GM08714 (cell line): ENCODE measurements around the gene TTC4.

Experiments used
- H3K4me3 ChIP-seq: fragments of 200-500 bp; sonication (Bioruptor generic); 2 replicates; pipeline ENCODE4 v1.5.1; 2014; ENCODE audit warnings: mild to moderate bottlenecking, low read length, inconsistent platforms
- ZNF274 ChIP-seq: IDR thresholded peaks from 2 replicates; pipeline ENCODE4 v1.6.1; 2012; ENCODE audit warnings: mild to moderate bottlenecking, low read depth, low read length

TTC4 gene

DNA sequence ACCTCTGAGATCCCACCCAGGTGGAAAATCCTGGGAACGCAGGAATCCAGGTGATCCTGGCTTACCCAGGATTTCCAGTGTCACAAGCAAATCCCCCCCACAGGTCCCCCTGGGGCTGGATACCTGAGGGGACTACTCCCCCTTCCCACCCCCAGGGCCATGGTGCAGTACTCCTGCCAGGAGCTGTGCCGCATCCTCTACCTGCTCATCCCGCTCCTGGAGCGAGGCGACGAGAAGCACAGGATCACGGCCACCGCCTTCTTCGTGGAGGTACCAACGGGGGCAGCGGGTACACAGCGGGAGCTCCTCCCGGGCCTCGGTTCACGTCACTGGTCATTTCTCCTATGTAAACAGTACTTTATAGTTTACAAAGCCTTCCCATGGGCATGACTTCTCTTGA, 20.4 kb upstream of the TTC4 start:
- no peak overlapping the region for H3K4me3 ChIP-seq
- TF ChIP-seq ZNF274 = no peak

DNA sequence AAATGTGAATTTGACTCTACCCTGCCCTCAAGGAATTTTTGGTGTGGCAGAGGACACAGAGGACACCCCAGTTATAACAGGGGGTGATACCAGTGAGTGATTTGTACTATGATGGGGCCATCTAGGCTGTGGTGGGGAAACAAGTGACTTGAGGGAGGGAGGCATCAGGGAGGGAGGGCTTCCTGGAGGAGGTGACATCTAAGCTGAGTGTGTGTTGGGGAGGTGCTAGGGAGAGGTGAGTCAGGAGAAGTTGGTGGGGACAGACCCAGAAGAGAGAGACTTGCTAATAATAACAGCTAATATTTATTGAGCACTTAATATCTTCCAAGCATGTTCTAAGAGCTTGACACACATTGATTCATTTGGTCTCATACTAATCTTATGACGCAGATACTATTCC, 19.9 kb upstream of the TTC4 start:
- no peak overlapping the region for H3K4me3 ChIP-seq
- TF ChIP-seq ZNF274 = no peak

DNA sequence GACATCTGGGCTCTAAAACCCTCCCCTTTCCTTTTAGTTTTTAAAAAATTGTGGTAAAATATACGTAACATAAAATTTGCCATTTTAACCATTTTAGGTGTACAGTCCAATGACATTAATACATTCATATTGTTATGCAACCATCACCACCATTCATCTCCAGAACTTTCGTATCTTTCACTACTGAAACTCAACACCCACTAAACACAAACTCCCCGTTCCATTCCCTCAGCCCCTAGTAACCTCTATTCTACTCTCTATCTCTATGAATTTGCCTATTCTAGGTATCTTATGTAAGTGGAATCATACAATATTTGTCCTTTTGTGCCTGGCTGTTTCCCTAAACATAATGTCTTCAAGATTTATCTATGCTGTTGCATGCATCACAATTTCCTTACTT, 19.4 kb upstream of the TTC4 start:
- TF ChIP-seq ZNF274 = no peak

DNA sequence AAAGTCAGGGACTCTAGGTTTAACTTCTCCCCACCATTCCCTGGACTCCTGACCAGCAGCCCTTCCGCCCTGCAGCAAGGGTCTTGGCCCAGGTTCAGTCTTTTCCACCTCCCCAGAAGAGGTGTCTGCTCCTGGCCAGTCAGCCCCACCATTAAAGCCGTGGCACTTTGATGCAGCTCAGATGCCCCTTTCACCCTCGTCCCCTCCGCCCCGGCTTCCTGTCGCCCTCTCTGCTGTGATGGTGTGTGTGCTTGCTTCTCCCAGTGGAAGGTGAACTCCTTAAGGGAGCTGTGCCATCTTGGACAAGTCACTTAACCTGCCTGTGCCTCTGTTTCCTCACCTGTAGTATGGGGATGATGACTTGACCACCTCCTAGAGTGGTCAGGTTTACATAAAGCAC, 17.8 kb upstream of the TTC4 start:
- TF ChIP-seq ZNF274 = no peak
- no peak overlapping the region for H3K4me3 ChIP-seq

More for the DNA sequence above, 19.4 kb upstream of the TTC4 start:
- no peak overlapping the region for H3K4me3 ChIP-seq

DNA sequence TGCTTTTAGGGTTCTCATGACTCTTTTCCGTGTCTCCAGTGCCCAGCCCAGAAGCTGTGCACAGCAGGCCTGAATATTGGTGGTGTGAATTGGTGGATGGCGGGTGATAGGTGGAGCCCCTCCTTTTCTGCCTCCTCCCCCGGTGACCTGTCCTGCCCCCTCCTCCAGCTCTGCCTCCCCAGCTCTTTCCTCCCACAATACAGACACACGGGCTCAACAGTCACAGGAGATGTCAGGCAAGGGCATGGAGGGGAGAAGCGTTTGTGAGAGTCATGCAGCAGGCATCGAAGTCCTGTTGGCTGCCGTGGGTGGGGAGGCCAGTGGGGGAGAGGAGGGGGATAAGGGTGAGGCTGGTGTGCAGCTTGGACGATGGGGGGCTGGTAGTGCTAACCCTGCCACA, 17.3 kb upstream of the TTC4 start:
- TF ChIP-seq ZNF274 = no peak
- no peak overlapping the region for H3K4me3 ChIP-seq

DNA sequence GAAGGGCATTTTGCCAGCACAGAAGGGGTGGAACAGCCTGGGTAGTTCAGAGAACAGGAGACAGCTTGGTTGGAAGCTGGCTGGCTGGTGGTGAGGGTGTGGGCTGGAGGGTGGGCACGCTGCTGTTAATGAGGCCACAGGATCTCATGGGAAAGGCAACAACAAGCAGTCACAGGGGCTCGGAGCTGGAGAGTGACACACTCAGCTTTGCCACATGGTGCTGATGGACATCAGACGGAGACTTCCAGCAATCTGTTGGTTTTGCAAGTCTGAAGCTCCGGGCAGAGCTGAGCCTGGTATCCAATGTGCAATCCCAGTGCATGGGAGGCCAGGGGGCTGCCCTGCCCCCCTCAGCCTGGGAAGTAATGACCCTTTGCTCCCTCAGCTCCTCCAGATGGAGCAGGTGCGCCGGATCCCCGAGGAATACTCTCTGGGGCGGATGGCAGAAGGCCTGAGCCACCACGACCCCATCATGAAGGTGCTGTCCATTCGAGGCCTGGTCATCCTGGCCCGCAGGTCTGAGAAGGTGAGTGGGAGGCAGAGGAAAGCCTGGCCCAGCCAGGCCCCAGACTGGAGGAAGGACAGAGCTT, 15.6 kb upstream of the TTC4 start:
- H3K4me3 ChIP-seq = no peak overlapping the region
- TF ChIP-seq ZNF274 = no peak

DNA sequence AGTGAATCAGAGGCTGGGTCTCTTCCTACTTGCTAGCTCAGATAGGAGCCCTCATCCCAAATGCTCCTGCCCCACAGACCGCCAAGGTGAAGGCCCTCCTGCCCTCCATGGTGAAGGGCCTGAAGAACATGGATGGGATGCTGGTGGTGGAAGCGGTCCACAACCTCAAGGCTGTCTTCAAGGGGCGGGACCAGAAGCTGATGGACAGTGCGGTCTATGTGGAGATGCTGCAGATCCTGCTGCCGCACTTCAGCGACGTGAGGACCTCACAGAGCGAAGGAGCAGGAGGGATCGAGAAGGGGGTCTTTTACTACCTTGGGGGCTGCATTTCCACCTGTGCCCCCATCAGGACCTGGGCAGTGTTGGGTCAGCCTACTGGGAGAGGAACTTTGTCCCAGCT, 14.6 kb upstream of the TTC4 start:
- no peak overlapping the region for H3K4me3 ChIP-seq
- TF ChIP-seq ZNF274 = no peak

DNA sequence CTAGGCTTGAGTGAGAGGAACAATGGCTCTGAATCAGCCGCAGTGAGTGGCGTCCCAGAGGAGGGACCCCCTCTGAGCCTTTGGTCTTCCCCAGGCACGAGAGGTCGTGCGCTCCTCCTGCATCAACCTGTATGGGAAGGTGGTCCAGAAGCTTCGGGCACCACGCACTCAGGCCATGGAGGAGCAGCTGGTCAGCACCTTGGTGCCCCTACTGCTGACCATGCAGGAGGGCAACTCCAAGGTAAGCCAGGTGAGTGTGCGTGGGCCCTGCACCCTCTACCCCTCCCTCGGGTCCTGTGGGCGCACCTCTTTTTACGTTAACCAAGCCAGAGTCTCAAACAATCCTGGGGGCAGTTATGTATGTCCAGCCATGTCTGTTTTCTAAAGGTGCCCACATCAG, 13.7 kb upstream of the TTC4 start:
- H3K4me3 ChIP-seq = no peak overlapping the region
- TF ChIP-seq ZNF274 = no peak

DNA sequence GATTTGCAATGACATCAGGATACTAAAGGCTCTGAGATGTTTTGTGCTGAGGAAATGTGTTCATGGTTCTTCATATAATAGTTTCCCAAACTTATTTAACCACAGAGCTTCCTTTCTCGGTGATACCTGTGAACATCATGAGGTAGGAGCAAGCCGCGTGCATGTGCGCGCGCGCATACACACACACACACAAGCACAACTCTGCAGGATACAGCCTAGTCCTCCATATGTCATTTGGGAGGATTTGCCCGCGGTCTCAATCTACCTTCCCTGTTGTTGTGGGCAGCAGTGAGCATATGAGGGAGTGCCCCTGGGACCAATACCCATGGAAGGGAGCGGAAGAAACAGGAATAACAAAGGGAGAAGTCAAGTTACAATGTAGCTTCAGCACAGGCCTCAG, 12.2 kb upstream of the TTC4 start:
- H3K4me3 ChIP-seq = no peak overlapping the region
- TF ChIP-seq ZNF274 = no peak

DNA sequence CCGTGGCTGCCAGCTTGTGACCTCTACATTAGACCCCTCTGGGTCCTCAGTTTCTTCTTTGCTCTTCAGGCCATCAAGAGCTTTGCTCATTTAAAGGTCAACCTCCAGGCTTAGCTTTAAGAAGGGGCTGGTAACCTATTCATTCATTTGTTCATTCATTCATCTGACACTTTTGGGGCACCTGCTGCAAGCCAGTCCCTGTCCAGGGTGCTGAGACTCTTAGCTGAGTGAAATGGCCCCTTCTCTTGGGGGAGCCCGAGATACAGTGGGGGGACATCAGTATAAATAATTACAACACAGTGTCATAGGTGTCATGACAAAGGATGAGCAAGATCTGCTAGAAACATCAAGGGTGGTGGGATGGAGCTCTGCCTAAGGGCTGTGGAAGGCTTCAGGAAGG, 10.5 kb upstream of the TTC4 start:
- H3K4me3 ChIP-seq = no peak overlapping the region
- TF ChIP-seq ZNF274 = no peak

DNA sequence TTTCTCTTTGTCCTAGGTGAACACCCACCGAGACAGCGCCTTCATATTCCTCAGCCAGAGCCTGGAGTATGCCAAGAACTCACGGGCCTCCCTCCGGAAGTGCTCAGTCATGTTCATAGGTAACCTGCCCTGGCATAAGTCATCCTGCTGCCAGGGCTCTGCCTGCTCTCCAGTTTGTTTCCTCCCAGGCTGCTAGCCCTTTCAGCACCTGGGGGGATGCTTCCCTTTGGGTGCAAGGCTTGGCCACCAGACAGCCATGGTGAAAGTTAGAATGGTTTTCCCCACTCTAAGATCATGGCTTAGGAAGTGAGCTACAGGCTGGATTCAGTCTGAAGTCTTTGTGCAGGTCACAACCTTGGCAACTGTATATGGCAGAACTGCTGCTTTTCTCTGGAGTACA, 9.2 kb upstream of the TTC4 start:
- H3K4me3 ChIP-seq = no peak overlapping the region
- TF ChIP-seq ZNF274 = no peak

DNA sequence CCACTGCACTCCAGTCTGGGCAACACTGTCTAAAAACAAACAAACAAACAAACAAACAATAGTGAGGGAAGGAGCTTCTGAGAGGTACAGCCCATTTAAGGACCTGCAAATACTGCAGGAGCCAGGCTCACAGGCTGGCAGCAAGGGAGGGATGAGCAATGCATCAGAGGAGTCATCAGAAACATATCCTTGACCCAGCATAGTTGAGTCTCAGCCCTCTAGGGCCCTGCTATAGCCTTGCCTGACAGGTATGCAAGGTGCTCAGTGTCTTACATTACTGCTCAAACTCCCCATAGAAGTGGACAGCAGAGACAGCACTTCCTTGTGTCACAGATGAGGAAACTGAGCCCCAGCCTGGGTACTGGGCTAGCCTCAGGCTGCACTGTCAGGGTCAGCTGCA, 7.3 kb upstream of the TTC4 start:
- TF ChIP-seq ZNF274 = no peak
- no peak overlapping the region for H3K4me3 ChIP-seq

DNA sequence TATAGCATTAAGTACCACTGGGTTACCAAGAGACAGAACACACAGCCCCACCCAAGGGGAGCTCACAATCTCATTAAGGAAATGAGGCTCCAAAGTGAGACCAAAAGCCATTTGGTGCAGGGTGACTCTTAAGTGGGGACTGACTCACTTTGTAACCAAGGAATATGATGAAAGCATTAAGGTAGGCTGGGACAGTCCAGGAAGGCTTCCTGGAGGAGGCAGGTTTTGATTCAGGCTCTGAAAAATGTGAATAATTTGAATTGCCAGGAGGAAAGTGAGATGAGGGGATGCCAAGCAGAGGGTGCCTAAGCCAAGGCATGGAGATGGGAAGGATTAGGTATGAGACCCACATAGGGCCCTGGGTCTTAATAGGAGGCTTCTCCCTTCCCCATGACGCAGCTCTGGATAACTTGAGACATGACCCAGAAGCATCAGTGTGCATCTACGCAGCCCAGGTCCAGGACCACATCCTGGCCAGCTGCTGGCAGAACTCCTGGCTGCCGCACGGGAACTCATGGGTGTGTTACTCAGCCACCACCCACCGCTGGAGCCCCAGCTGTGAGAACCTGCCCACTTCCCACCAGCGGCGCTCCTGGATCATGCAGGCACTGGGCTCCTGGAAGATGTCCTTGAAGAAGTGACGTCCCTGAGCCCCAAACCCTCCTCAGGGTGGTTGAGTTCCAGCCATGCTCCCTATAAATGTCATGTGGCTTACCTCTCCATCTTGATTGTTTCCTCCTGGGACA, 5.9 kb upstream of the TTC4 start:
- no peak overlapping the region for H3K4me3 ChIP-seq
- TF ChIP-seq ZNF274 = no peak

DNA sequence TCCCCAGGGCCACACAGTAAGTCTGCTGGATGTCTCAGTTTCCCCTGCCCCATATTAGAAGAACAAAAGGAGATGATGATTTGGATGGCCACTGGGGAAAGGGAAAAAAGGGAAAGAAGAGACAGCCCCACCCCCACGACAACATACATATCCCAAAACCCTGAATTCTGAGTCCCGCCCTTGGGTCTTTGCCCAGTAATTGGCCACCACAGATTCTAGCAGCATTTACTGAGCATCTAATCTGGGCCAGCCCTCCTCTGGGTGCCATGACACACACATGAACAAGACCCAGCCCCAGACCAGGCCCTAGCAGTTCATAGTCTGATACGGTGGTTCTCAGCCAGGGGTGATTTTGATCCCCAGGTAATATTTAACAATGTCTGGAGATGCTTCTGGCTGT, 5.2 kb upstream of the TTC4 start:
- TF ChIP-seq ZNF274 = no peak
- H3K4me3 ChIP-seq = no peak overlapping the region

DNA sequence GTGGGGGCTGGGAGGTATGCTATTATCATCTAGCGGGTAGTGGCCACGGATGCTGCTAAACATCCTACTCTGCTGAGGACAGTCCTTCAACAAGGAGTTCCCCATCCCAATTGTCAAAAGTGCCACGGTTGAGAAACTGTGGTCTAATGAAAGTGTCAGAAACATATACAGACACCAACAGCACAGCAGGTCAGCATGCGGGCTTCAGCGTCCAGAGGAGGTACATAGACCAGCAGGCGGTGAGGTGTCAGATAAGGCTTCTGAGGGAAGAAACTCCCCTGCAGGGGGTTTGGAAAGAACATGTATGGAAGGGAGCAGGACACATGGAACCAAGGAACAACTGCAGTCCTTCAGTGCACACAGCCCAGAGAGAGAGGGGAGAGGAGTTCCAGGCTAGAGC, 4.8 kb upstream of the TTC4 start:
- no peak overlapping the region for H3K4me3 ChIP-seq
- no peak for TF ChIP-seq ZNF274

DNA sequence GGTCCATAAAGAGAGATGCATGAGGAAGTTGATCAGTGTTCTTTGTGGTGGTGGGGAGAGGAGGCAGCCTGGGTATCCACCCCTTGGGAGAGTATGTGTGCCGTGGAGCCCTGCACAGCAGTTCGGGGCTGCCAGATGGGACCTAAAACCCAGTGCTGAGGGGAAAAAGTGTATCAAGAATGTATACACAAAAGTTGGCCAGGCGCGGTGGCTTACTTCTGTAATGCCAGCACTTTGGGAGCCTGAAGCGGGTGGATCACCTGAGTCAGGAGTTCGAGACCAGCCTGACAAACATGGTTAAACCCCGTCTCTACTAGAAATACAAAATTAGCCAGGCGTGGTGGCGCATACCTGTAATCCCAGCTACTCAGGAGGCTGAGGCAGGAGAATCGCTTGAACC, 4.1 kb upstream of the TTC4 start:
- no peak overlapping the region for H3K4me3 ChIP-seq

More for the DNA sequence above, 4.1 kb upstream of the TTC4 start:
- no peak for TF ChIP-seq ZNF274
